HCT116 (cell line): ENCODE measurements around the gene FSCN2. TPM values are rescaled to one million over a fixed set of nuclear protein-coding genes. Genes with fewer than 3 reads are reported as not detected.

ENCODE experiments used
- ATAC-seq: fragments of 200-7000 bp; cut with Tn5 transposase; 2 replicates; pipeline ENCODE4 v1.9.1; 2020; ENCODE audit warnings: mild to moderate bottlenecking, moderate library complexity
- BruUV-seq: library from RNA; stranded (reverse); fragments of 400-500 nt; replicated peaks from 2 replicates; lab custom pipeline; 2021; lab: Mats Ljungman, UMichigan
- CTCF ChIA-PET: fragments of 300-600 bp; sonication (Branson Sonifier 250); formaldehyde crosslinking; loops from one replicate; lab custom pipeline; 2021; ENCODE audit warnings: antibody characterized with exemption; lab: Charles Lee
- POLR2A ChIA-PET: fragments of 300-600, 350-600 bp; sonication (Branson Sonifier 250); formaldehyde crosslinking; loops from one replicate; lab custom pipeline; 2021; ENCODE audit warnings: antibody characterized with exemption; lab: Charles Lee
- RAD21 ChIA-PET, 2 experiments: fragments of 300-600 bp; sonication (Branson Sonifier 250); formaldehyde crosslinking; loops; one replicate each; lab custom pipeline; 2023; ENCODE audit warnings: low total read pairs in 2 of 2; ENCODE audit not compliant: uncharacterized antibody in 2 of 2, unreplicated experiment in 2 of 2, low non-redundant PET in 1 of 2; lab: Charles Lee
- DNase-seq: peaks from one replicate; pipeline ENCODE4 v3.0.0-alpha.2; 2010; ENCODE audit warnings: low read depth, low spot score
- H2AFZ ChIP-seq: fragments of 200-600 bp; shearing (Covaris generic), sonication (generic); 2 replicates; pipeline ENCODE4 v1.6.1; 2017; ENCODE audit warnings: low read depth, mixed run types, mixed read lengths, antibody characterized with exemption, low read length; ENCODE audit not compliant: poor library complexity, severe bottlenecking
- H3K27ac ChIP-seq: 2 replicates; pipeline ENCODE4 v1.5.1; 2012; ENCODE audit warnings: low read depth, low read length
- H3K27me3 ChIP-seq: fragments of 200-600 bp; sonication (generic); 2 replicates; pipeline ENCODE4 v1.6.1; 2016; ENCODE audit warnings: mixed run types, low read length, mixed read lengths; ENCODE audit not compliant: insufficient read depth
- H3K36me3 ChIP-seq, 2 experiments: fragments of 200-500 bp in 1 of 2; fragments of 200-600 bp in 1 of 2; sonication (Bioruptor generic) in 1 of 2; sonication (generic) in 1 of 2; 2 replicates each; pipeline versions ENCODE4 v1.5.1 to v1.6.1; 2014 to 2016; ENCODE audit warnings: low read length in 2 of 2, inconsistent platforms in 1 of 2, mixed read lengths in 1 of 2, mixed run types in 1 of 2; ENCODE audit not compliant: insufficient read depth in 2 of 2, control insufficient read depth in 1 of 2
- H3K4me1 ChIP-seq, 2 experiments: fragments of 200-600 bp in 1 of 2; sonication (generic) in 1 of 2; 2 replicates each; pipeline versions ENCODE4 v1.5.1 to v1.6.1; 2012 to 2017; ENCODE audit warnings: low read length in 2 of 2, inconsistent platforms in 1 of 2, mild to moderate bottlenecking in 1 of 2, mixed read lengths in 1 of 2, mixed run types in 1 of 2, moderate library complexity in 1 of 2; ENCODE audit not compliant: insufficient read depth in 2 of 2, control insufficient read depth in 1 of 2
- H3K4me2 ChIP-seq: fragments of 200-600 bp; sonication (generic); 2 replicates; pipeline ENCODE4 v1.6.1; 2017; ENCODE audit warnings: mixed run types, low read length, mixed read lengths
- H3K4me3 ChIP-seq, 2 experiments: fragments of 200-600 bp in 1 of 2; sonication (generic) in 1 of 2; replicated peaks in 1 of 2; 2 replicates each; pipeline ENCODE4 v1.5.1; 2011 to 2016; ENCODE audit warnings: low read length in 2 of 2, control low read depth in 1 of 2, low read depth in 1 of 2, mild to moderate bottlenecking in 1 of 2, mixed read lengths in 1 of 2, mixed run types in 1 of 2
- H3K79me2 ChIP-seq: fragments of 200-600 bp; sonication (generic); 2 replicates; pipeline ENCODE4 v1.6.1; 2017; ENCODE audit warnings: mild to moderate bottlenecking, mixed run types, low read length, moderate library complexity, mixed read lengths; ENCODE audit not compliant: insufficient read depth
- H3K9ac ChIP-seq: fragments of 200-600 bp; sonication (generic); 2 replicates; pipeline ENCODE4 v1.6.1; 2016; ENCODE audit warnings: low read length, mixed read lengths
- H3K9me2 ChIP-seq: fragments of 200-600 bp; sonication (generic), shearing (Covaris generic); 2 replicates; pipeline ENCODE4 v1.6.1; 2017; ENCODE audit warnings: mixed run types, mild to moderate bottlenecking, moderate library complexity; ENCODE audit not compliant: insufficient read depth
- H3K9me3 ChIP-seq, 2 experiments: fragments of 200-500 bp in 1 of 2; fragments of 200-600 bp in 1 of 2; sonication (Bioruptor generic) in 1 of 2; sonication (generic) in 1 of 2; 2 replicates each; pipeline ENCODE4 v1.6.1; 2014 to 2017; ENCODE audit warnings: low read length in 2 of 2, mixed read lengths in 2 of 2, inconsistent platforms in 1 of 2, low read depth in 1 of 2, mild to moderate bottlenecking in 1 of 2, mixed run types in 1 of 2, moderate library complexity in 1 of 2; ENCODE audit not compliant: control insufficient read depth in 1 of 2, insufficient read depth in 1 of 2
- H4K20me1 ChIP-seq: fragments of 200-600 bp; sonication (generic), shearing (Covaris generic); 2 replicates; pipeline ENCODE4 v1.6.1; 2017; ENCODE audit warnings: mixed run types, mild to moderate bottlenecking, moderate library complexity; ENCODE audit not compliant: insufficient read depth
- ATF3 ChIP-seq: IDR thresholded peaks from 2 replicates; pipeline ENCODE4 v1.6.1; 2012
- CEBPB ChIP-seq: IDR thresholded peaks from 2 replicates; pipeline ENCODE4 v1.6.1; 2012; ENCODE audit warnings: low read depth
- CTCF ChIP-seq, 3 experiments: fragments of 200-600 bp in 1 of 3; sonication (generic) in 1 of 3; IDR thresholded peaks in 2 of 3; conservative IDR thresholded peaks in 1 of 3; 2 replicates each; pipeline ENCODE4 v1.5.1; 2012 to 2017; ENCODE audit warnings: low read depth in 2 of 3, low read length in 2 of 3, antibody characterized with exemption in 1 of 3, borderline replicate concordance in 1 of 3, control low read depth in 1 of 3, mild to moderate bottlenecking in 1 of 3, mixed read lengths in 1 of 3, mixed run types in 1 of 3, moderate library complexity in 1 of 3; ENCODE audit not compliant: insufficient read depth in 1 of 3
- EZH2 ChIP-seq: fragments of 200-600 bp; sonication (generic); IDR thresholded peaks from 2 replicates; pipeline ENCODE4 v1.6.1; 2017; ENCODE audit warnings: antibody characterized with exemption, mixed run types
- FOSL1 ChIP-seq: IDR thresholded peaks from 2 replicates; pipeline ENCODE4 v1.6.1; 2012; ENCODE audit warnings: low read depth
- JUND ChIP-seq: IDR thresholded peaks from 2 replicates; pipeline ENCODE4 v1.6.1; 2012
- POLR2AphosphoS5 ChIP-seq: IDR thresholded peaks from 2 replicates; pipeline ENCODE4 v1.6.1; 2011; ENCODE audit warnings: mild to moderate bottlenecking, low read depth, low read length, moderate library complexity
- RAD21 ChIP-seq: IDR thresholded peaks from 2 replicates; pipeline ENCODE4 v1.6.1; 2012; ENCODE audit warnings: low read depth, mild to moderate bottlenecking
- ZNF274 ChIP-seq: fragments of 200-500 bp; sonication (Bioruptor generic); IDR thresholded peaks from 2 replicates; pipeline ENCODE4 v1.6.1; 2014; ENCODE audit warnings: mild to moderate bottlenecking, low read depth, low read length, inconsistent platforms
- intact Hi-C: fragments of 100-400 bp; cut with micrococcal nuclease; formaldehyde crosslinking; loops from 2 replicates; pipeline ENCODE4 v1.10.0; 2022
- total RNA-seq: library from RNA; stranded (reverse); gene quantifications from one replicate; pipeline ENCODE4 v1.2.1, GENCODE V29; 2021; ENCODE audit not compliant: unreplicated experiment
- TF ChIP-seq, protein P1 (sequence below): IDR thresholded peaks from 2 replicates; pipeline ENCODE4 v1.6.1; 2011; ENCODE audit warnings: mild to moderate bottlenecking, low read length, moderate library complexity; ENCODE audit not compliant: insufficient replicate concordance; ENCODE audit errors: extremely low read depth
- TF ChIP-seq, protein P2 (sequence below): IDR thresholded peaks from 2 replicates; pipeline ENCODE4 v1.6.1; 2012; ENCODE audit warnings: low read depth

The FSCN2 gene
- total RNA-seq, 1 experiment from 2014 or later = 10.1 TPM

GRCh38 chr17:81482673-81483072 is 45.5 kb upstream of the FSCN2 start (continued):
- TF ChIP-seq CTCF (IDR thresholded peaks at IDR 0.05 in 2 of 3, conservative IDR thresholded peaks at IDR 0.05 in 1 of 3; ENCODE audit: borderline replicate concordance in 1 of 3, insufficient read depth in 1 of 3, low read depth in 2 of 3, low read length in 2 of 3) (no peak), JUND (no peak), EZH2 (no peak)
- TF ChIP-seq, protein P1, sequence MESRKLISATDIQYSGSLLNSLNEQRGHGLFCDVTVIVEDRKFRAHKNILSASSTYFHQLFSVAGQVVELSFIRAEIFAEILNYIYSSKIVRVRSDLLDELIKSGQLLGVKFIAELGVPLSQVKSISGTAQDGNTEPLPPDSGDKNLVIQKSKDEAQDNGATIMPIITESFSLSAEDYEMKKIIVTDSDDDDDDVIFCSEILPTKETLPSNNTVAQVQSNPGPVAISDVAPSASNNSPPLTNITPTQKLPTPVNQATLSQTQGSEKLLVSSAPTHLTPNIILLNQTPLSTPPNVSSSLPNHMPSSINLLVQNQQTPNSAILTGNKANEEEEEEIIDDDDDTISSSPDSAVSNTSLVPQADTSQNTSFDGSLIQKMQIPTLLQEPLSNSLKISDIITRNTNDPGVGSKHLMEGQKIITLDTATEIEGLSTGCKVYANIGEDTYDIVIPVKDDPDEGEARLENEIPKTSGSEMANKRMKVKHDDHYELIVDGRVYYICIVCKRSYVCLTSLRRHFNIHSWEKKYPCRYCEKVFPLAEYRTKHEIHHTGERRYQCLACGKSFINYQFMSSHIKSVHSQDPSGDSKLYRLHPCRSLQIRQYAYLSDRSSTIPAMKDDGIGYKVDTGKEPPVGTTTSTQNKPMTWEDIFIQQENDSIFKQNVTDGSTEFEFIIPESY = no peak

- Histone ChIP-seq H3K36me3 (no peaks in the 10 kb centered on the region), H3K9ac (no peak overlapping the region), H3K4me2 (peak overlapping the region; percentile 84; the same call in 1 of the 2 replicates), H3K27ac (peak overlapping the region; percentile 74; the same call in 1 of the 2 replicates), H3K9me2 (no peaks in the 10 kb centered on the region), H2AFZ (no peak overlapping the region), H3K27me3 (no peaks in the 10 kb centered on the region), H3K4me1 (peaks cover 19 to 41% of the 10 kb centered on the region in 2 experiments), H4K20me1 (no peaks in the 10 kb centered on the region), H3K4me3 (no peak overlapping the region), H3K9me3 (no peaks in the 10 kb centered on the region), H3K79me2 (no peaks in the 10 kb centered on the region; the same call in 1 of the 2 replicates)
- intact Hi-C loops = no loop called here
- ChIA-PET CTCF (interaction anchor here (1.3 to 1.9 kb wide), 4 partner anchors 9 to 174 kb away, joined by 3 to 11 read pairs (median 4); no protein-coding TSS in a partner anchor), POLR2A (interaction anchor here (1.2 to 1.6 kb wide), 2 partner anchors 11 to 118 kb away, joined by 3 to 4 read pairs; no protein-coding TSS in a partner anchor), RAD21 (no interaction called here)
- no TSS peak for BruUV-seq
- no peak for DNase-seq
- no peak for ATAC-seq
- TF ChIP-seq CTCF (IDR thresholded peaks at IDR 0.05 in 2 of 3, conservative IDR thresholded peaks at IDR 0.05 in 1 of 3; ENCODE audit: borderline replicate concordance in 1 of 3, insufficient read depth in 1 of 3, low read depth in 2 of 3, low read length in 2 of 3) (no peak), CEBPB (no peak), RAD21 (no peak), FOSL1 (no peak), ATF3 (no peak), POLR2AphosphoS5 (no peak), ZNF274 (no peak)
- TF ChIP-seq, protein P2, sequence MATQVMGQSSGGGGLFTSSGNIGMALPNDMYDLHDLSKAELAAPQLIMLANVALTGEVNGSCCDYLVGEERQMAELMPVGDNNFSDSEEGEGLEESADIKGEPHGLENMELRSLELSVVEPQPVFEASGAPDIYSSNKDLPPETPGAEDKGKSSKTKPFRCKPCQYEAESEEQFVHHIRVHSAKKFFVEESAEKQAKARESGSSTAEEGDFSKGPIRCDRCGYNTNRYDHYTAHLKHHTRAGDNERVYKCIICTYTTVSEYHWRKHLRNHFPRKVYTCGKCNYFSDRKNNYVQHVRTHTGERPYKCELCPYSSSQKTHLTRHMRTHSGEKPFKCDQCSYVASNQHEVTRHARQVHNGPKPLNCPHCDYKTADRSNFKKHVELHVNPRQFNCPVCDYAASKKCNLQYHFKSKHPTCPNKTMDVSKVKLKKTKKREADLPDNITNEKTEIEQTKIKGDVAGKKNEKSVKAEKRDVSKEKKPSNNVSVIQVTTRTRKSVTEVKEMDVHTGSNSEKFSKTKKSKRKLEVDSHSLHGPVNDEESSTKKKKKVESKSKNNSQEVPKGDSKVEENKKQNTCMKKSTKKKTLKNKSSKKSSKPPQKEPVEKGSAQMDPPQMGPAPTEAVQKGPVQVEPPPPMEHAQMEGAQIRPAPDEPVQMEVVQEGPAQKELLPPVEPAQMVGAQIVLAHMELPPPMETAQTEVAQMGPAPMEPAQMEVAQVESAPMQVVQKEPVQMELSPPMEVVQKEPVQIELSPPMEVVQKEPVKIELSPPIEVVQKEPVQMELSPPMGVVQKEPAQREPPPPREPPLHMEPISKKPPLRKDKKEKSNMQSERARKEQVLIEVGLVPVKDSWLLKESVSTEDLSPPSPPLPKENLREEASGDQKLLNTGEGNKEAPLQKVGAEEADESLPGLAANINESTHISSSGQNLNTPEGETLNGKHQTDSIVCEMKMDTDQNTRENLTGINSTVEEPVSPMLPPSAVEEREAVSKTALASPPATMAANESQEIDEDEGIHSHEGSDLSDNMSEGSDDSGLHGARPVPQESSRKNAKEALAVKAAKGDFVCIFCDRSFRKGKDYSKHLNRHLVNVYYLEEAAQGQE = no peak
These were observed 44.9 kb upstream of the FSCN2 start for GRCh38 chr17:81483085-81483861.
